Lower lobe of right lung (tissue), 2 donors: Measurements from ENCODE around the gene FHIT. TPM values are rescaled to one million over a fixed set of nuclear protein-coding genes. Genes with fewer than 3 reads are reported as not detected.

ENCODE experiments used
- ATAC-seq, 2 donors: fragments of 200-7000 bp; cut with Tn5 transposase; one replicate each; pipeline ENCODE4 v1.9.1; 2020 to 2022; ENCODE audit warnings: mild to moderate bottlenecking in 2 of 2, moderate library complexity in 2 of 2
- DNase-seq: peaks from one replicate; pipeline ENCODE4 v3.0.0-alpha.2; 2020
- H3K27ac ChIP-seq: fragments of 200-600 bp; one replicate; pipeline ENCODE4 v1.8.0; 2022
- H3K27me3 ChIP-seq: fragments of 200-600 bp; one replicate; pipeline ENCODE4 v1.8.0; 2022; ENCODE audit warnings: low read depth
- H3K36me3 ChIP-seq: fragments of 200-600 bp; one replicate; pipeline ENCODE4 v1.8.0; 2022; ENCODE audit warnings: mild to moderate bottlenecking
- H3K4me1 ChIP-seq: fragments of 200-600 bp; one replicate; pipeline ENCODE4 v1.8.0; 2022
- H3K4me3 ChIP-seq: fragments of 200-600 bp; one replicate; pipeline ENCODE4 v1.8.0; 2022; ENCODE audit warnings: mild to moderate bottlenecking
- H3K9me3 ChIP-seq: fragments of 200-600 bp; one replicate; pipeline ENCODE4 v1.8.0; 2022
- CTCF ChIP-seq: fragments of 200-600 bp; IDR thresholded peaks from one replicate; pipeline ENCODE4 v1.8.0; 2022; ENCODE audit warnings: antibody characterized with exemption, mild to moderate bottlenecking
- intact Hi-C: fragments of 100-400 bp; cut with DNase I; formaldehyde crosslinking; loops from one replicate; pipeline ENCODE4 v1.11.0; 2022
- total RNA-seq: library from RNA; stranded (reverse); fragmentation: NEBNext Ultra II Directional; extraction: Animal tissue kit (Norgen Biotek cat#: 25700); gene quantifications from one replicate; pipeline ENCODE4 v1.2.1, GENCODE V29; 2021
- donor health status: DM: no; HTN: yes; CAD: no; lungs with severe emphysema.

Gene FHIT
- total RNA-seq, 1 donor from 2014 or later = 10.3 TPM

GRCh38 chr3:60217156-60217911 is 1033.9 kb downstream of the FHIT start:
- Histone ChIP-seq H3K36me3 (no peaks in the 10 kb centered on the region), H3K27me3 (no peaks in the 10 kb centered on the region), H3K27ac (no peak overlapping the region), H3K9me3 (no peaks in the 10 kb centered on the region), H3K4me1 (no peaks in the 10 kb centered on the region), H3K4me3 (no peak overlapping the region)
- ATAC-seq = no peak
- no peak for TF ChIP-seq CTCF
- intact Hi-C loops = no loop called here
- DNase-seq = no peak

GRCh38 chr3:60216462-60217075 is 1034.7 kb downstream of the FHIT start:
- intact Hi-C loops = no loop called here
- no peaks in the 10 kb centered on the region for H3K9me3 ChIP-seq
- no peaks in the 10 kb centered on the region for H3K36me3 ChIP-seq
- H3K4me1 ChIP-seq = no peaks in the 10 kb centered on the region
- no peaks in the 10 kb centered on the region for H3K27me3 ChIP-seq
- DNase-seq = no peak
- no peak for ATAC-seq
- H3K4me3 ChIP-seq = no peak overlapping the region
- no peak overlapping the region for H3K27ac ChIP-seq
- TF ChIP-seq CTCF = no peak

GRCh38 chr3:60215946-60216345 is 1035.3 kb downstream of the FHIT start:
- Histone ChIP-seq H3K27ac (no peak overlapping the region), H3K4me1 (no peaks in the 10 kb centered on the region), H3K27me3 (no peaks in the 10 kb centered on the region), H3K4me3 (no peak overlapping the region), H3K36me3 (no peaks in the 10 kb centered on the region), H3K9me3 (no peaks in the 10 kb centered on the region)
- DNase-seq (no peak), ATAC-seq (no peak)
- TF ChIP-seq CTCF = no peak
- intact Hi-C loops = no loop called here

- Histone ChIP-seq H3K27ac (no peak overlapping the region), H3K4me1 (no peaks in the 10 kb centered on the region), H3K9me3 (no peaks in the 10 kb centered on the region), H3K27me3 (no peaks in the 10 kb centered on the region), H3K36me3 (no peaks in the 10 kb centered on the region), H3K4me3 (no peak overlapping the region)
- intact Hi-C loops = no loop called here
- TF ChIP-seq CTCF = no peak
- ATAC-seq (no peak), DNase-seq (no peak)
These were observed 1043.3 kb downstream of the FHIT start for GRCh38 chr3:60207905-60208304.

- ATAC-seq (no peak), DNase-seq (no peak)
- Histone ChIP-seq H3K9me3 (no peaks in the 10 kb centered on the region), H3K27ac (no peak overlapping the region), H3K4me1 (no peaks in the 10 kb centered on the region), H3K27me3 (no peaks in the 10 kb centered on the region), H3K36me3 (no peaks in the 10 kb centered on the region), H3K4me3 (no peak overlapping the region)
- intact Hi-C loops = no loop called here
- TF ChIP-seq CTCF = no peak
These were observed 1045.0 kb downstream of the FHIT start for GRCh38 chr3:60206206-60206605.
